ENCODE results near the gene PANK4. TPM values are rescaled to one million over a fixed set of nuclear protein-coding genes. Genes with fewer than 3 reads are reported as not detected.
A peak's percentile ranks its signal among the peaks of the same experiment; 100 is the strongest.

The PANK4 gene
- total and polyA plus RNA-seq, 2 of the 8 experiments (the other 6 are each of a cell fraction or from before 2014, with no cell fraction given), result 20.1 to 29.7 TPM

GRCh38 chr1:2547210-2548067 is 21.0 kb upstream of the PANK4 start:
- CTCF ChIA-PET (ENCODE audit: partially characterized antibody), result interaction anchor here (0.6 to 3.7 kb wide), 32 partner anchors 8 to 1546 kb away, joined by 3 to 27 read pairs (median 4); partner anchors contain the start of genes HES5, PANK4 and PEX10
- H3K14ac ChIP-seq (ENCODE audit: insufficient read length), result no peak overlapping the region
- TF ChIP-seq SIN3A (conservative IDR thresholded peaks at IDR 0.05 in 1 of 2, IDR thresholded peaks at IDR 0.05 in 1 of 2; ENCODE audit: low read depth in 1 of 2, low read length in 2 of 2) (no peak), RFX5 (IDR thresholded peaks at IDR 0.05; ENCODE audit: borderline replicate concordance, low read depth, low read length) (no peak), TBP (IDR thresholded peaks at IDR 0.05; ENCODE audit: low read depth, low read length) (no peak), JUND (IDR thresholded peaks at IDR 0.05; ENCODE audit: low read length) (no peak)
- TF ChIP-seq, protein P1, sequence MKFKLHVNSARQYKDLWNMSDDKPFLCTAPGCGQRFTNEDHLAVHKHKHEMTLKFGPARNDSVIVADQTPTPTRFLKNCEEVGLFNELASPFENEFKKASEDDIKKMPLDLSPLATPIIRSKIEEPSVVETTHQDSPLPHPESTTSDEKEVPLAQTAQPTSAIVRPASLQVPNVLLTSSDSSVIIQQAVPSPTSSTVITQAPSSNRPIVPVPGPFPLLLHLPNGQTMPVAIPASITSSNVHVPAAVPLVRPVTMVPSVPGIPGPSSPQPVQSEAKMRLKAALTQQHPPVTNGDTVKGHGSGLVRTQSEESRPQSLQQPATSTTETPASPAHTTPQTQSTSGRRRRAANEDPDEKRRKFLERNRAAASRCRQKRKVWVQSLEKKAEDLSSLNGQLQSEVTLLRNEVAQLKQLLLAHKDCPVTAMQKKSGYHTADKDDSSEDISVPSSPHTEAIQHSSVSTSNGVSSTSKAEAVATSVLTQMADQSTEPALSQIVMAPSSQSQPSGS (IDR thresholded peaks at IDR 0.05; ENCODE audit: low read length), result no peak
- TF ChIP-seq, protein P2, sequence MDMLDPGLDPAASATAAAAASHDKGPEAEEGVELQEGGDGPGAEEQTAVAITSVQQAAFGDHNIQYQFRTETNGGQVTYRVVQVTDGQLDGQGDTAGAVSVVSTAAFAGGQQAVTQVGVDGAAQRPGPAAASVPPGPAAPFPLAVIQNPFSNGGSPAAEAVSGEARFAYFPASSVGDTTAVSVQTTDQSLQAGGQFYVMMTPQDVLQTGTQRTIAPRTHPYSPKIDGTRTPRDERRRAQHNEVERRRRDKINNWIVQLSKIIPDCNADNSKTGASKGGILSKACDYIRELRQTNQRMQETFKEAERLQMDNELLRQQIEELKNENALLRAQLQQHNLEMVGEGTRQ (IDR thresholded peaks at IDR 0.05; ENCODE audit: low read length), result no peak

More at GRCh38 chr1:2547210-2548067, 21.0 kb upstream of the PANK4 start:
- Histone ChIP-seq H3K4me3 (ENCODE audit: extremely low read depth in 1 of 4, insufficient read depth in 2 of 4, low read depth in 3 of 4, low read length in 4 of 4) (peak overlapping the region; percentile 51 to 75 (median 63)), H3K27ac (ENCODE audit: low read depth, low read length) (no peak overlapping the region), H3K27me3 (replicated peaks in 1 of 4; ENCODE audit: control insufficient read depth in 3 of 4, extremely low read depth in 1 of 4, insufficient read depth in 3 of 4, low read length in 3 of 4) (peaks cover 0 to 8% (median 5%) of the 10 kb centered on the region in 4 experiments; a peak in 3 of 7 replicates), H2BK15ac (ENCODE audit: low read length) (no peak overlapping the region; the same call in 1 of the 2 replicates), H3K23me2 (ENCODE audit: low read depth, low read length) (peaks cover 10% of the 10 kb centered on the region; the same call in 1 of the 2 replicates), H3K56ac (replicated peaks; ENCODE audit: insufficient read length, low read depth, low read length) (peak overlapping the region; percentile 10), H3K9me3 (ENCODE audit: insufficient read depth in 2 of 2, low read depth in 1 of 2, low read length in 1 of 2) (no peaks in the 10 kb centered on the region), H4K91ac (replicated peaks; ENCODE audit: insufficient read length, low read length) (peak overlapping the region; percentile 65), H3K23ac (ENCODE audit: insufficient read length) (no peak overlapping the region), H4K20me1 (replicated peaks in 1 of 2; ENCODE audit: control insufficient read depth in 1 of 2, insufficient read depth in 2 of 2, low read length in 2 of 2) (no peaks in the 10 kb centered on the region), H2BK12ac (ENCODE audit: low read depth, low read length) (peak overlapping the region; percentile 43; the same call in 1 of the 2 replicates), H2BK120ac (replicated peaks; ENCODE audit: low read depth, low read length) (peak overlapping the region; percentile 64), H3K36me3 (ENCODE audit: control insufficient read depth in 2 of 4, insufficient read depth in 4 of 4, low read length in 3 of 4) (no peaks in the 10 kb centered on the region), H4K8ac (ENCODE audit: extremely low read depth, insufficient read depth, low read length) (peak overlapping the region; percentile 21; the same call in 1 of the 2 replicates), H3K4ac (replicated peaks; ENCODE audit: insufficient read length, low read depth, low read length) (peak overlapping the region; percentile 57), H2BK20ac (ENCODE audit: low read length) (0 out of 2 replicates have a peak overlapping the region, but pooled peaks have one; percentile 10), H3K79me1 (ENCODE audit: low read depth, low read length) (no peaks in the 10 kb centered on the region), H2BK5ac (ENCODE audit: low read depth, low read length) (peak overlapping the region; percentile 71; the same call in 1 of the 2 replicates), H4K5ac (ENCODE audit: insufficient read length, low read depth, low read length) (peak overlapping the region; percentile 68), H2AFZ (ENCODE audit: low read length) (no peak overlapping the region), H3K4me2 (ENCODE audit: insufficient read depth in 1 of 2, low read depth in 2 of 2, low read length in 2 of 2) (peak overlapping the region; percentile 82 to 92), H3K79me2 (ENCODE audit: control insufficient read depth in 1 of 2, insufficient read depth in 2 of 2, low read length in 2 of 2) (no peaks in the 10 kb centered on the region), H3K9ac (replicated peaks in 1 of 4; ENCODE audit: extremely low read depth in 1 of 4, low read depth in 3 of 4, low read length in 3 of 4) (0 out of 7 replicates have a peak overlapping the region, but pooled peaks of 1 of the 4 experiments have one; percentile 20), H2AK5ac (ENCODE audit: low read depth, low read length) (no peak overlapping the region), H3K4me1 (replicated peaks in 1 of 4; ENCODE audit: control insufficient read depth in 3 of 4, insufficient read depth in 4 of 4, low read length in 3 of 4) (peaks cover 0 to 31% (median 28%) of the 10 kb centered on the region in 4 experiments; a peak in 6 of 7 replicates), H3K18ac (ENCODE audit: extremely low read depth, low read length) (peak overlapping the region; percentile 87)
- no peak for FAIRE-seq
- WGBS, 2 experiments (ENCODE audit: extremely low coverage in 1 of 2, insufficient coverage in 1 of 2, insufficient read length in 1 of 2, insufficient replicate concordance in 2 of 2, low coverage in 1 of 2, low lambda C conversion rate in 2 of 2, missing lambda C conversion rate in 1 of 2), result 18% methylated on average over 23 of the region's 27 CpGs; no CpG with 5 or more reads in 1 of the 2 experiments
- POLR2A ChIA-PET (ENCODE audit: partially characterized antibody), result interaction anchor here (0.6 to 1.7 kb wide), 13 partner anchors 12 to 513 kb away, joined by 3 to 9 read pairs (median 3); partner anchors contain the start of genes MORN1, PANK4 and RER1
- DNase-seq (ENCODE audit: low read depth in 1 of 2, low spot score in 2 of 2), result no peak

All from H1 (cell line).